ENCODE measurements around the gene RAB3IP. TPM values are rescaled to one million over a fixed set of nuclear protein-coding genes. Genes with fewer than 3 reads are reported as not detected.

RAB3IP gene, protein sequence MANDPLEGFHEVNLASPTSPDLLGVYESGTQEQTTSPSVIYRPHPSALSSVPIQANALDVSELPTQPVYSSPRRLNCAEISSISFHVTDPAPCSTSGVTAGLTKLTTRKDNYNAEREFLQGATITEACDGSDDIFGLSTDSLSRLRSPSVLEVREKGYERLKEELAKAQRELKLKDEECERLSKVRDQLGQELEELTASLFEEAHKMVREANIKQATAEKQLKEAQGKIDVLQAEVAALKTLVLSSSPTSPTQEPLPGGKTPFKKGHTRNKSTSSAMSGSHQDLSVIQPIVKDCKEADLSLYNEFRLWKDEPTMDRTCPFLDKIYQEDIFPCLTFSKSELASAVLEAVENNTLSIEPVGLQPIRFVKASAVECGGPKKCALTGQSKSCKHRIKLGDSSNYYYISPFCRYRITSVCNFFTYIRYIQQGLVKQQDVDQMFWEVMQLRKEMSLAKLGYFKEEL
- 56.0 TPM for total RNA-seq

GRCh38 chr12:69738351-69739286 lies at the start of gene RAB3IP:
Gene RAB3IP (plus strand): TSS chr12:69738860. CDS start chr12:69755409, 16,549 bp downstream.

DNA sequence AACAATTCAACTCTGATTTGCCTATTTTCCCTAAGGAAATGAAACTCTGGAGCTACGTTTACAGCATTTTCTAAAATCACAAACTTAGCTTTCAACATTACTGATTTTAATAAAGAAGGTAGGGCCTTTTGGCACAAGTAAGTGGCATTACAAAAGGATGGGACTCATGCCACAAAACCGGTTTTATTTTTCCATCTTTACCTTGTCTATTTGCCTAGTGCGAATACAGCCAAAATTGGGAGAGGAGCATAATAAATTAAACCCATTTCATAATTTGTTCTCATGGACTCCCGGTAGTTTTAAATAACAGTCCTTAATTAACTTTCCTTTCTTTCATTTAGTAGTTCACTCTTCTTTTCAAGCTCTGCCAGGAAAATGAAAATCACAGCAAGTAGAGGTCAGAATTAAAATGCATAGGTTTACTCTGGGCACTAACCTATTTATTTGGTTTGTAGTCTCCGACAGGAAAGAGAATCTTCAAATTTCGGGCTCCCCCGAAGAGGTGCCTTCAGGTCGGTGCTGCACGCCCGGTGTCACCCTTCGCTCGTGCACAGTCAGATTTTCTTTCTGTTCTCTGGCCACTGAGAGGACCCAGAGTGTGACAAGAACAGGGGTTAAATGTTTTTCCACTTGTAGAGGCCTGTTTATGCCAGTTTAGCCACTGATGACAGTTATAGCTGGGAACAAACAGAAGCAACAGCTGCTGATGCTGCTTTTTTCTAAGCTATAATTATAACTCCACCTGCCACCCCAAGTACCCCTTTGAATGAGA lies 39.7 kb upstream of the RAB3IP start, which contains the start of gene BEST3:
Gene BEST3, minus strand, starts transcription at position 535 of the 772 bp plus-strand sequence. CDS start 1,505 bp downstream, outside the sequence.

GRCh38 chr12:69824966-69825560 lies 86.4 kb downstream of the RAB3IP start, which contains the start of gene MYRFL:
Gene MYRFL (plus strand): TSS chr12:69825227. CDS start chr12:69825518, 291 bp downstream.

Other genes starting within 250 kb of the RAB3IP start
- gene CCT2, start 153.4 kb upstream of the RAB3IP start, total RNA-seq = 271 TPM
- gene LRRC10, start 128.0 kb upstream of the RAB3IP start, total RNA-seq = not detected
- gene BEST3, start 39.6 kb upstream of the RAB3IP start, total RNA-seq = 6.6 TPM
- gene MYRFL, start 86.4 kb downstream of the RAB3IP start, total RNA-seq = 1.3 TPM